Sigmoid colon (tissue), 7 donors: ENCODE data around the gene TRIM41. TPM values are rescaled to one million over a fixed set of nuclear protein-coding genes. Genes with fewer than 3 reads are reported as not detected.
"Not testable (repeated sequence)": the region's sequence is repeated elsewhere in the genome, so short reads cannot be mapped to it uniquely, and the experiment has no call there.

Source experiments
- DNase-seq: peaks from one replicate; pipeline ENCODE4 v3.0.0-alpha.2; 2019
- H3K27ac ChIP-seq, 4 donors: fragments of 200-600 bp; sonication (generic); one replicate each; pipeline ENCODE4 v1.5.1; 2016 to 2019; ENCODE audit warnings: mild to moderate bottlenecking in 1 of 4
- H3K27me3 ChIP-seq, 3 donors: fragments of 200-600 bp; sonication (generic); one replicate each; pipeline ENCODE4 v1.5.1; 2019; ENCODE audit warnings: mild to moderate bottlenecking in 1 of 3
- H3K36me3 ChIP-seq, 4 donors: fragments of 200-600 bp; sonication (generic); one replicate each; pipeline ENCODE4 v1.5.1; 2016 to 2019
- H3K4me1 ChIP-seq, 4 donors: fragments of 200-600 bp; sonication (generic); one replicate each; pipeline ENCODE4 v1.5.1; 2017 to 2019
- H3K4me3 ChIP-seq, 4 donors: fragments of 200-600 bp; sonication (generic); one replicate each; pipeline ENCODE4 v1.5.1; 2017 to 2019; ENCODE audit warnings: mild to moderate bottlenecking in 2 of 4, moderate library complexity in 1 of 4
- H3K9me3 ChIP-seq, 4 donors: fragments of 200-600 bp in 3 of 4; sonication (generic) in 3 of 4; one replicate each; pipeline versions ENCODE4 v1.5.1 to v1.6.1; 2013 to 2019
- EP300 ChIP-seq, 4 donors: sonication (generic); formaldehyde crosslinking; IDR thresholded peaks; one replicate each; pipeline ENCODE4 v1.6.1; 2017; ENCODE audit warnings: antibody characterized with exemption in 4 of 4
- POLR2A ChIP-seq, 2 donors: fragments of 450-650 bp; IDR thresholded peaks; one replicate each; pipeline ENCODE4 v1.6.1; 2016; ENCODE audit warnings: antibody characterized with exemption in 2 of 2, mild to moderate bottlenecking in 2 of 2, moderate library complexity in 2 of 2
- POLR2AphosphoS5 ChIP-seq, 4 donors: sonication (generic); formaldehyde crosslinking; IDR thresholded peaks; one replicate each; pipeline ENCODE4 v1.6.1; 2017; ENCODE audit warnings: antibody characterized with exemption in 4 of 4
- WGBS, 2 donors: extraction: QIAGEN DNeasy Blood & Tissue Kit; methylation state at CpG; one replicate each; pipeline ENCODE4 v1.1.7; 2013; 5-methylcytosine and 5-hydroxymethylcytosine counted together
- intact Hi-C: fragments of 100-400 bp; cut with DNase I; formaldehyde crosslinking; loops from one replicate; pipeline ENCODE4 v1.15.1; 2023
- polyA plus RNA-seq, 3 donors: library from polyadenylated mRNA; stranded (reverse); fragments of 200-250 nt; gene quantifications; one replicate each; pipeline ENCODE4 v1.2.3, GENCODE V29; 2013
- total RNA-seq, 4 donors: library from RNA; depleted of rRNA; stranded (reverse); fragments of >200 nt; gene quantifications; one replicate each; pipeline ENCODE4 v1.1.0, GENCODE V29; 2016
- TF ChIP-seq, protein P1 (sequence below), 4 experiments: fragments of 450-650 bp in 3 of 4; fragments of 200-600 bp in 1 of 4; IDR thresholded peaks; one replicate each; pipeline ENCODE4 v1.5.1; 2016 to 2019; ENCODE audit warnings: antibody characterized with exemption in 4 of 4, mild to moderate bottlenecking in 3 of 4, moderate library complexity in 2 of 4
- donor health status: healthy with polysubstance abuse.
- donor health status: Bipolar disorder and iron deficiency.
- donor health status: healthy.

The TRIM41 gene
- total and polyA plus RNA-seq, 7 donors = 8.2 to 25.3 (median 14.1) TPM

DNA sequence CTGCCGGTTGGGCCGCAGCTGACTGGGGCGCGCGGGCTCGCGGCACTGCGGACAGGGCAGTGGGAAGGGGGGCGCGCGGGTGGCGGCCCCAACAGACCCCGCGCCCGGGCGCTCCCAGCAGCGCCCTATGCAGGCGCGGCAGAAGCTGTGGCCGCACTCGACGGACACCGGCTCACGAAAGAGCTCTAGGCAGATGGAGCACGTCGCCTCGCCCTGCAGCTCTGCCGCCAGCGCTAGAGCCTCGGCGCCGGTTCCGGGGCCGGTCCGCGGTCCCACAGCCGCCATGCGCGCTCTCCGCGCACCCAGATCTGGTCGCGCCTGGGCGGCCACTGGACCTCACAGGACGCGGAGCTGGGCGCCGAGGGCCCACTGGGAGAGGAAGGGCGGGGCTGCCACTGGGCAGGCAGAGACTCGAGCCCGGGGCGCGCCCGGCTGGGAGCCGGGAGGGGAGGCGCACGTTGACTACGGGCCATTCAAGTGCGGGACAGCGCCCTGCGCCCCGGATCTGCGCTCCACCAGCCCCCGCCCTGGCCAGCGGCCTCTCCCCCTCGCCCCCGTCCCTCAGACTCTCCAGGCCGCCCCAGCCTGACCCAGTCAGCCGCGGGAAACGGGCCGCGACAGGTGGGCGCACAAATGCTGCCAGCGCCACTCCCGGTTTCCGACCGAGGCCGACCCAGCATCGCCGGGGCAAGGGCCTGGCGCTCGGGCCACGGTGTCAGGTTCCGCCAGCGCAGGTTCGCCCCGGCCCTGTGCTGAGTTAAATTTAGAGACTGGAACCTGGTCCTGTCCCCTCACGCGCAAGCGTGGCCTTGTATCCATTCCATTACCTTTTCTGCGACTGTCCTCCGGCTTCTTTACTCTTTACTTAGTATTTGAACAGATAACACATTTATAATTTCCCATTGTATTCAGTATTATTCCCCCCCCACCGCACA, 18.0 kb upstream of the TRIM41 start, which contains the start of gene TRIM7:
TRIM7 (minus strand) TSS at position 371 of the 935 bp plus-strand sequence; CDS start at position 285, 86 bp downstream.
- H3K27me3 ChIP-seq = peaks cover 0 to 12% (median 11%) of the 10 kb centered on the region in 3 donors
- peak within 1 kb of the TSS; percentile 42 to 71 (median 62) for H3K4me3 ChIP-seq
- H3K9me3 ChIP-seq = no peaks in the 10 kb centered on the region
- peak within 1 kb of the TSS; percentile 71 to 85 (median 83) for H3K27ac ChIP-seq
- no peak for TF ChIP-seq POLR2A (IDR thresholded peaks at IDR 0.05)
- TF ChIP-seq, protein P1, sequence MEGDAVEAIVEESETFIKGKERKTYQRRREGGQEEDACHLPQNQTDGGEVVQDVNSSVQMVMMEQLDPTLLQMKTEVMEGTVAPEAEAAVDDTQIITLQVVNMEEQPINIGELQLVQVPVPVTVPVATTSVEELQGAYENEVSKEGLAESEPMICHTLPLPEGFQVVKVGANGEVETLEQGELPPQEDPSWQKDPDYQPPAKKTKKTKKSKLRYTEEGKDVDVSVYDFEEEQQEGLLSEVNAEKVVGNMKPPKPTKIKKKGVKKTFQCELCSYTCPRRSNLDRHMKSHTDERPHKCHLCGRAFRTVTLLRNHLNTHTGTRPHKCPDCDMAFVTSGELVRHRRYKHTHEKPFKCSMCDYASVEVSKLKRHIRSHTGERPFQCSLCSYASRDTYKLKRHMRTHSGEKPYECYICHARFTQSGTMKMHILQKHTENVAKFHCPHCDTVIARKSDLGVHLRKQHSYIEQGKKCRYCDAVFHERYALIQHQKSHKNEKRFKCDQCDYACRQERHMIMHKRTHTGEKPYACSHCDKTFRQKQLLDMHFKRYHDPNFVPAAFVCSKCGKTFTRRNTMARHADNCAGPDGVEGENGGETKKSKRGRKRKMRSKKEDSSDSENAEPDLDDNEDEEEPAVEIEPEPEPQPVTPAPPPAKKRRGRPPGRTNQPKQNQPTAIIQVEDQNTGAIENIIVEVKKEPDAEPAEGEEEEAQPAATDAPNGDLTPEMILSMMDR (IDR thresholded peaks at IDR 0.05) = no peak
- 1% methylated on average over 94 of the region's 94 CpGs for WGBS, 2 donors
- intact Hi-C loops = loop anchor here (1.0 kb wide), 1 partner anchor 56 kb away; the partner anchor contains the start of gene TRIM52
- DNase-seq = peak; percentile 76
- no peaks in the 10 kb centered on the region for H3K36me3 ChIP-seq
- H3K4me1 ChIP-seq = peaks cover 0 to 38% (median 36%) of the 10 kb centered on the region in 4 donors

- H3K27ac ChIP-seq = peak overlapping the region; percentile 71 to 85 (median 83)
- no peak for TF ChIP-seq POLR2A (IDR thresholded peaks at IDR 0.05)
- TF ChIP-seq POLR2AphosphoS5 (IDR thresholded peaks at IDR 0.05) = no peak
- intact Hi-C loops = loop anchor here (1.0 kb wide), 3 partner anchors 12 to 55 kb away; partner anchors contain the start of gene TRIM52
- peaks cover 0 to 12% (median 11%) of the 10 kb centered on the region in 3 donors for H3K27me3 ChIP-seq
- DNase-seq = peak; percentile 67
- 4 to 6% methylated on average over 37 of the region's 37 CpGs for WGBS, 2 donors
- peaks cover 0 to 38% (median 36%) of the 10 kb centered on the region in 4 donors for H3K4me1 ChIP-seq
- H3K9me3 ChIP-seq = no peaks in the 10 kb centered on the region
- H3K4me3 ChIP-seq = peak overlapping the region; percentile 39 to 71 (median 62)
- no peaks in the 10 kb centered on the region for H3K36me3 ChIP-seq
Measured at GRCh38 chr5:181205761-181206649, 17.1 kb upstream of the TRIM41 start.

GRCh38 chr5:181207214-181207959, 15.7 kb upstream of the TRIM41 start:
- H3K4me1 ChIP-seq = peaks cover 0 to 38% (median 36%) of the 10 kb centered on the region in 4 donors
- peak in 2 of 4 donors; percentile 42 to 59 for TF ChIP-seq POLR2AphosphoS5 (IDR thresholded peaks at IDR 0.05)
- TF ChIP-seq POLR2A (IDR thresholded peaks at IDR 0.05) = no peak
- TF ChIP-seq EP300 (IDR thresholded peaks at IDR 0.05) = no peak
- TF ChIP-seq, protein P1 (IDR thresholded peaks at IDR 0.05) = no peak
- intact Hi-C loops = no loop called here

GRCh38 chr5:181207960-181208253, 15.2 kb upstream of the TRIM41 start:
- H3K4me1 ChIP-seq = peaks cover 0 to 38% (median 36%) of the 10 kb centered on the region in 4 donors
- no peaks in the 10 kb centered on the region for H3K9me3 ChIP-seq
- H3K27me3 ChIP-seq = peaks cover 0 to 12% (median 11%) of the 10 kb centered on the region in 3 donors
- H3K27ac ChIP-seq = peak overlapping the region; percentile 71 to 85 (median 83)
- no peak for DNase-seq
- intact Hi-C loops = no loop called here
- H3K4me3 ChIP-seq = peak overlapping the region in 2 of 4 donors; percentile 68 to 71
- 46 to 49% methylated on average over 3 of the region's 3 CpGs for WGBS, 2 donors
- TF ChIP-seq POLR2AphosphoS5 (IDR thresholded peaks at IDR 0.05) (no peak), EP300 (IDR thresholded peaks at IDR 0.05) (no peak), POLR2A (IDR thresholded peaks at IDR 0.05) (no peak)
- TF ChIP-seq, protein P1 (IDR thresholded peaks at IDR 0.05) = no peak
- H3K36me3 ChIP-seq = no peaks in the 10 kb centered on the region

More at GRCh38 chr5:181207214-181207959, 15.7 kb upstream of the TRIM41 start:
- Histone ChIP-seq H3K9me3 (no peaks in the 10 kb centered on the region), H3K36me3 (no peaks in the 10 kb centered on the region), H3K4me3 (peak overlapping the region; percentile 39 to 71 (median 62)), H3K27me3 (peaks cover 0 to 12% (median 11%) of the 10 kb centered on the region in 3 donors), H3K27ac (peak overlapping the region; percentile 71 to 85 (median 83))
- peak; percentile 90 for DNase-seq
- 1% methylated on average over 36 of the region's 36 CpGs for WGBS, 2 donors

DNA sequence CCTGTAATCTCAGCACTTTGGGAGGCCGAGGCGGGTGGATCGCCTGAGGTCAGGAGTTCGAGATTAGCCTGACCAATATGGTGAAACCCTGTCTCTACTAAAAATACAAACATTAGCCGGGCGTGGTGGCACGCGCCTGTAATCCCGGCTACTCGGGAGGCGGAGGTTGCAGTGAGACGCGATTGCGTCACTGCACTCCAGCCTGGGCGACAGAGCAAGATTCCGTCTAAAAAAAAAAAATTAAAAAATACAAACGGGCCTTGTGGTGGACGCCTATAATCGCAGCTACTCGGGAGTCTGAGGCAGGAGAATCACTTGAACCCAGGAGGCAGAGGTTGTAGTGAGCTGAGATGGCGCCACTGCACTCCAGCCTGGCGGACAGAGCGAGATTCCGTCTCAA, 14.1 kb upstream of the TRIM41 start:
- H3K4me3 ChIP-seq, H3K27me3 ChIP-seq, intact Hi-C loops, H3K36me3 ChIP-seq, H3K27ac ChIP-seq, H3K9me3 ChIP-seq: not testable (repeated sequence)
- H3K4me1 ChIP-seq = peaks cover 0 to 32% (median 31%) of the 10 kb centered on the region in 4 donors
- 87 to 90% methylated on average over 24 of the region's 24 CpGs for WGBS, 2 donors
- peak; percentile 40 for DNase-seq

- 57 to 84% methylated on average over 11 of the region's 11 CpGs for WGBS, 2 donors
- intact Hi-C loops = not testable (repeated sequence)
Measured at GRCh38 chr5:181210148-181210547, 12.9 kb upstream of the TRIM41 start.

DNA sequence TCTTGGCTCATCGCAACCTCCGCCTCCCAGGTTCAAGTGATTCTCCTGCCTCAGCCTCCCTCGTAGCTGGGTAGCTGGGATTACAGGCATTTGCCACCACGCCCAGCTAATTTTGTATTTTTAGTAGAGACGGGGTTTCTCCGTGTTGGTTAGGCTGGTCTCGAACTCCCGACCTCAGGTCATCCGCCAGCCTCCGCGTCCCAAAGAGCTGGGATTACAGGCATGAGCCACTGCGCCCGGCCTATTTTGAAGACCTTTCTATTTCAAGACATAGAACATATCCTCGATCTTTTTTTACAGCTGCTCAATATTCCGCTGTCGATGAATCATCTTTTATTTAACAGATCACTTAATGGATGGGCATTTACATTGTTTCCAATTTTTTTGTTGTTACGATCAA, 12.4 kb upstream of the TRIM41 start:
- H3K9me3 ChIP-seq, H3K4me3 ChIP-seq, H3K27ac ChIP-seq, intact Hi-C loops, H3K36me3 ChIP-seq, H3K27me3 ChIP-seq: not testable (repeated sequence)
- 83 to 84% methylated on average over 17 of the region's 17 CpGs for WGBS, 2 donors
- DNase-seq = peak; percentile 19
- H3K4me1 ChIP-seq = peaks cover 0 to 15% (median 14%) of the 10 kb centered on the region in 4 donors

More at GRCh38 chr5:181210148-181210547, 12.9 kb upstream of the TRIM41 start:
- not testable (repeated sequence) for H3K4me3 ChIP-seq, H3K36me3 ChIP-seq, H3K9me3 ChIP-seq, H3K27ac ChIP-seq, H3K27me3 ChIP-seq
- peak; percentile 49 for DNase-seq
- H3K4me1 ChIP-seq = peaks cover 0 to 21% (median 20%) of the 10 kb centered on the region in 4 donors
